ENCODE measurements around the gene SLC5A1. TPM values are rescaled to one million over a fixed set of nuclear protein-coding genes. Genes with fewer than 3 reads are reported as not detected.

SLC5A1 gene
- total and polyA plus RNA-seq, 9 of the 15 experiments (the other 6 are each of a cell fraction or from before 2014, with no cell fraction given): not detected

DNA sequence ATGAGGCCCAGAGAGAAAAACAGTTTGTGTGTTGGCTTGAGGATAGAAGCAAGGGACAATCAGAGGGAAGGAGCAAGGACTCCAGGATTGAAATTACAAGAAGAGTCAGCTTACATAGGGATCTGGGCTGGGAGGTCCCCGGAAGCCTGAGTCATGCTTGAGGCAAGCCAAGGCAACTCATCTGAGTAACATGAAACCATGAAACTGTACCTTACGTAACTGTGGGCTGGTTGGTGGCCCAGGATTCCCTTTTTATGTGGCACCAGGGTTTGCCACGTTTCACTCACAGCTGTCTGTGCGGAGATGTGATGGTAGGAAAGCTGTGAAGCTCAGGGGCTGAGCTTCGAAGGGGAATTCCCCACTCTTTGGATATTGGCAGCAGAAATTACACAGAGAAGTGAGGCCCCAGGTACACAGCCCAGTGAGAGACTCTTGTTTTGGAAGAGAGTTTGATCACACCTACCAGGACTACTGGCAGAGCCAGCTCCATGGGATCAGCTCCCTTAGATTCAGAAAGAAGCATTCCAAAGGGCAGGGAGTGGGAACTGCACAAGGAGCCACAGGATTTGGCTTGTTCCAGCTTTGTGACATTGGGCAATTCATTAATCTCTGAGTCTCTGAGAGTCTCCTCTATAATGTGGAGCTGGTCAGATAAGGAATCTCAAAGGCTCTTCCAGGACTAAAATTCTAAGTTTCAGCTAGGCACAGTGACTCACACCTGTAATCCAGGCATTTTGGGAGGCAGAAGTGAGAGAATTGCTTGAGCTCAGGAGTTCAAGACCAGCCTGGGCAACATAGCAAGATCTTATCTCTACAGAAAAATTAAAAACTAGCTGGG lies 7.8 kb downstream of the SLC5A1 start (continued):
- TF ChIP-seq, protein P1, sequence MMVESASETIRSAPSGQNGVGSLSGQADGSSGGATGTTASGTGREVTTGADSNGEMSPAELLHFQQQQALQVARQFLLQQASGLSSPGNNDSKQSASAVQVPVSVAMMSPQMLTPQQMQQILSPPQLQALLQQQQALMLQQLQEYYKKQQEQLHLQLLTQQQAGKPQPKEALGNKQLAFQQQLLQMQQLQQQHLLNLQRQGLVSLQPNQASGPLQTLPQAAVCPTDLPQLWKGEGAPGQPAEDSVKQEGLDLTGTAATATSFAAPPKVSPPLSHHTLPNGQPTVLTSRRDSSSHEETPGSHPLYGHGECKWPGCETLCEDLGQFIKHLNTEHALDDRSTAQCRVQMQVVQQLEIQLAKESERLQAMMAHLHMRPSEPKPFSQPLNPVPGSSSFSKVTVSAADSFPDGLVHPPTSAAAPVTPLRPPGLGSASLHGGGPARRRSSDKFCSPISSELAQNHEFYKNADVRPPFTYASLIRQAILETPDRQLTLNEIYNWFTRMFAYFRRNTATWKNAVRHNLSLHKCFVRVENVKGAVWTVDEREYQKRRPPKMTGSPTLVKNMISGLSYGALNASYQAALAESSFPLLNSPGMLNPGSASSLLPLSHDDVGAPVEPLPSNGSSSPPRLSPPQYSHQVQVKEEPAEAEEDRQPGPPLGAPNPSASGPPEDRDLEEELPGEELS (CRISPR knock-in tag; IDR thresholded peaks at IDR 0.05; ENCODE audit: borderline replicate concordance): no peak
- TF ChIP-seq, protein P2, sequence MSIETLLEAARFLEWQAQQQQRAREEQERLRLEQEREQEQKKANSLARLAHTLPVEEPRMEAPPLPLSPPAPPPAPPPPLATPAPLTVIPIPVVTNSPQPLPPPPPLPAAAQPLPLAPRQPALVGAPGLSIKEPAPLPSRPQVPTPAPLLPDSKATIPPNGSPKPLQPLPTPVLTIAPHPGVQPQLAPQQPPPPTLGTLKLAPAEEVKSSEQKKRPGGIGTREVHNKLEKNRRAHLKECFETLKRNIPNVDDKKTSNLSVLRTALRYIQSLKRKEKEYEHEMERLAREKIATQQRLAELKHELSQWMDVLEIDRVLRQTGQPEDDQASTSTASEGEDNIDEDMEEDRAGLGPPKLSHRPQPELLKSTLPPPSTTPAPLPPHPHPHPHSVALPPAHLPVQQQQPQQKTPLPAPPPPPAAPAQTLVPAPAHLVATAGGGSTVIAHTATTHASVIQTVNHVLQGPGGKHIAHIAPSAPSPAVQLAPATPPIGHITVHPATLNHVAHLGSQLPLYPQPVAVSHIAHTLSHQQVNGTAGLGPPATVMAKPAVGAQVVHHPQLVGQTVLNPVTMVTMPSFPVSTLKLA (conservative IDR thresholded peaks at IDR 0.05): no peak
- TF ChIP-seq ADNP (tag; IDR thresholded peaks at IDR 0.05) (no peak), ZNF224 (CRISPR knock-in tag; IDR thresholded peaks at IDR 0.05) (no peak), ZBTB1 (CRISPR knock-in tag; IDR thresholded peaks at IDR 0.05; ENCODE audit: borderline replicate concordance, low read depth) (no peak), FOXK2 (conservative IDR thresholded peaks at IDR 0.05 in 1 of 2, IDR thresholded peaks at IDR 0.05 in 1 of 2; ENCODE audit: low read depth in 2 of 2) (no peak), ZKSCAN3 (CRISPR knock-in tag; IDR thresholded peaks at IDR 0.05) (no peak)
- TF ChIP-seq, protein P3, sequence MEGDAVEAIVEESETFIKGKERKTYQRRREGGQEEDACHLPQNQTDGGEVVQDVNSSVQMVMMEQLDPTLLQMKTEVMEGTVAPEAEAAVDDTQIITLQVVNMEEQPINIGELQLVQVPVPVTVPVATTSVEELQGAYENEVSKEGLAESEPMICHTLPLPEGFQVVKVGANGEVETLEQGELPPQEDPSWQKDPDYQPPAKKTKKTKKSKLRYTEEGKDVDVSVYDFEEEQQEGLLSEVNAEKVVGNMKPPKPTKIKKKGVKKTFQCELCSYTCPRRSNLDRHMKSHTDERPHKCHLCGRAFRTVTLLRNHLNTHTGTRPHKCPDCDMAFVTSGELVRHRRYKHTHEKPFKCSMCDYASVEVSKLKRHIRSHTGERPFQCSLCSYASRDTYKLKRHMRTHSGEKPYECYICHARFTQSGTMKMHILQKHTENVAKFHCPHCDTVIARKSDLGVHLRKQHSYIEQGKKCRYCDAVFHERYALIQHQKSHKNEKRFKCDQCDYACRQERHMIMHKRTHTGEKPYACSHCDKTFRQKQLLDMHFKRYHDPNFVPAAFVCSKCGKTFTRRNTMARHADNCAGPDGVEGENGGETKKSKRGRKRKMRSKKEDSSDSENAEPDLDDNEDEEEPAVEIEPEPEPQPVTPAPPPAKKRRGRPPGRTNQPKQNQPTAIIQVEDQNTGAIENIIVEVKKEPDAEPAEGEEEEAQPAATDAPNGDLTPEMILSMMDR (IDR thresholded peaks at IDR 0.05 in 2 of 3, conservative IDR thresholded peaks at IDR 0.05 in 1 of 3; ENCODE audit: insufficient read depth in 2 of 3, low read depth in 1 of 3, low read length in 3 of 3): no peak

Data from K562 (cell line).